ENCODE measurements around the gene BRSK1.

DNA sequence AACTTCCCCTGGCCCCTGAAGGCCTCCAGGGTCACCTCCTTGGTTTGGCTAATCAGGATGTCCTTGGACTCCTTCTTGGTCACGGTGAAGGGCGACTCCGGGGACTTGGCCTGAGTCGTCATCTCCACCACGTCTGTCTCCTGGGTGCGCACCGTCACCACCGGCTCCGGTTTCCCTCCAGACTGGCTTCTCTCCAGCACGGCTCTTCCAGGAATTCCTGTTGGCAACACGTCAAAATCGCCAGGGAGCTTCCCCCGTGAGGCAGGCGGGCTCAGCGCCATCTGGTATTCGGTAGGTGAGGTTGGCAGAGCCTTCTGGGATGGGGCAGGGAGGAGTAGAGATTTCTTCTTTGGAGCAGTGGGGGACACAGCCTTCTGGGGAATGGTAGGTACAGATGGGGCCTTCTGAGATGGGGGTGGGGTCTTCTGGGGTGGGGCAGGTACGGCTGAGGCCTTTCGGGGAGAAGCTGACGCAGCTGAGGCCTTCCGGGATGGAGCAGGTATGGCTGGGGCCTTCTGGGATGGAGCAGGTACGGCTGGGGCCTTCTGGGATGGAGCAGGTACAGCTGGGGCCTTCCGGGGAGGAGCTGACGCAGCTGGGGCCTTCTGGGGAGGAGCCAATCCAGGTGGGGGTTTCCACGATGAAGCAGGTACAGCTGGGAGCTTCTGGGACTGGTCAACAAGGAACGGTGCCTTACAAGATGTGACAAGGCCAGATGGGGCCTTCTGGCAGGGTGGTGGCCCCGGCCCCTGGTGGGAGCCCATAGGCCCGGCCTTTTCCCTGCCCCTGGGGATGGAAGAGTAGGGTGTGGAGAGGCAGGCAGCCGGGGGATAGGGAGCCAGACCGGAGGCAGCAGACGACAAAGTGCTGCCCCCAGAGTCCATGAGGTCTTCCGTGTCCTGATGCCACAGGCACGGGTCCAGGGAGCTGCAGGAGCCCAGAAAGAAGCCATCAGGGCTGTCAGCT lies 75.4 kb downstream of the BRSK1 start:
- TF ChIP-seq POLR2A (IDR thresholded peaks at IDR 0.05) = no peak
- TF ChIP-seq, protein P1, sequence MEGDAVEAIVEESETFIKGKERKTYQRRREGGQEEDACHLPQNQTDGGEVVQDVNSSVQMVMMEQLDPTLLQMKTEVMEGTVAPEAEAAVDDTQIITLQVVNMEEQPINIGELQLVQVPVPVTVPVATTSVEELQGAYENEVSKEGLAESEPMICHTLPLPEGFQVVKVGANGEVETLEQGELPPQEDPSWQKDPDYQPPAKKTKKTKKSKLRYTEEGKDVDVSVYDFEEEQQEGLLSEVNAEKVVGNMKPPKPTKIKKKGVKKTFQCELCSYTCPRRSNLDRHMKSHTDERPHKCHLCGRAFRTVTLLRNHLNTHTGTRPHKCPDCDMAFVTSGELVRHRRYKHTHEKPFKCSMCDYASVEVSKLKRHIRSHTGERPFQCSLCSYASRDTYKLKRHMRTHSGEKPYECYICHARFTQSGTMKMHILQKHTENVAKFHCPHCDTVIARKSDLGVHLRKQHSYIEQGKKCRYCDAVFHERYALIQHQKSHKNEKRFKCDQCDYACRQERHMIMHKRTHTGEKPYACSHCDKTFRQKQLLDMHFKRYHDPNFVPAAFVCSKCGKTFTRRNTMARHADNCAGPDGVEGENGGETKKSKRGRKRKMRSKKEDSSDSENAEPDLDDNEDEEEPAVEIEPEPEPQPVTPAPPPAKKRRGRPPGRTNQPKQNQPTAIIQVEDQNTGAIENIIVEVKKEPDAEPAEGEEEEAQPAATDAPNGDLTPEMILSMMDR (IDR thresholded peaks at IDR 0.05) = no peak

Measured in testis (tissue), 2 donors.